GM18519 (cell line): ENCODE data around the gene COPS9.

ENCODE experiments used
- ATAC-seq: cut with Tn5 transposase; IDR thresholded peaks from one replicate; pipeline ENCODE4 v1.9.1; 2021; ENCODE audit warnings: mild to moderate bottlenecking, moderate library complexity; ENCODE audit not compliant: unreplicated experiment, low FRiP score

Gene COPS9

GRCh38 chr2:240136013-240136670, at the start of gene COPS9:
Gene COPS9 (minus strand): TSS chr2:240136305. CDS start chr2:240136284, 21 bp downstream.
- peak; percentile 73 for ATAC-seq

- ATAC-seq: no peak
Measured at GRCh38 chr2:240184656-240185055, 48.6 kb upstream of the COPS9 start.

GRCh38 chr2:240183875-240184590, 47.9 kb upstream of the COPS9 start:
- no peak for ATAC-seq

GRCh38 chr2:240183006-240183874, 47.1 kb upstream of the COPS9 start:
- ATAC-seq: no peak

- no peak for ATAC-seq
Measured at GRCh38 chr2:240182476-240182875, 46.4 kb upstream of the COPS9 start.

- no peak for ATAC-seq
Measured at GRCh38 chr2:240182001-240182400, 45.9 kb upstream of the COPS9 start.

GRCh38 chr2:240179941-240180666, 44.0 kb upstream of the COPS9 start:
- no peak for ATAC-seq

- no peak for ATAC-seq
Measured at GRCh38 chr2:240179186-240179815, 43.2 kb upstream of the COPS9 start.

- ATAC-seq: no peak
Measured at GRCh38 chr2:240178564-240178963, 42.5 kb upstream of the COPS9 start.

GRCh38 chr2:240174496-240174895, 38.4 kb upstream of the COPS9 start:
- ATAC-seq: no peak

GRCh38 chr2:240172071-240172895, 36.2 kb upstream of the COPS9 start:
- no peak for ATAC-seq

- ATAC-seq: no peak
Measured at GRCh38 chr2:240170883-240171282, 34.8 kb upstream of the COPS9 start.

GRCh38 chr2:240170354-240170735, 34.2 kb upstream of the COPS9 start:
- ATAC-seq: no peak

GRCh38 chr2:240169486-240170353, 33.6 kb upstream of the COPS9 start:
- no peak for ATAC-seq

GRCh38 chr2:240168546-240169361, 32.6 kb upstream of the COPS9 start:
- no peak for ATAC-seq

GRCh38 chr2:240168041-240168440, 31.9 kb upstream of the COPS9 start:
- ATAC-seq: no peak

GRCh38 chr2:240167588-240167880, 31.4 kb upstream of the COPS9 start:
- ATAC-seq: no peak
